ENCODE data around the gene DISP2. TPM values are rescaled to one million over a fixed set of nuclear protein-coding genes. Genes with fewer than 3 reads are reported as not detected.

The DISP2 gene
- total and polyA plus RNA-seq, 2 of the 8 experiments (the other 6 are each of a cell fraction or from before 2014, with no cell fraction given) = 0.45 to 1.2 TPM

DNA sequence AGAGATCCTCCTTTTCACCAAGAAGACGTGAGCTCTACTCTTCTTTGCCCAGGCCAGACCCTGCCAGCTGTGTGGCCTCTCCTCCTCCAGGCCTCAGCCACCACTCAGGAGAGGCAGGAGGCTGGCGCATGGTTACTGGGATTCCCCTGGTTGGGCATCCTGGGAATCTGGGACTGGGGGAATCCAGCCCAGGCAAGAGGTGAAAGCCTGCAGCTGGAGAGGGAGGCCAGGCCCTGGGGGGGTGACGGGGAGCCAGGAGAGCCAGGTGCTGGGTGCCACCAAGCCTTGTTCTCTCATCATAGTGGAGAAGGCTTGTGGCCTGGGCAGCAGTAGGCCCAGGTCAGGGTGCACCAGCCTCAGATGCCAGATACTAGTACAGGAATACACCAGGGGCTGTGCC lies 23.5 kb upstream of the DISP2 start:
- Histone ChIP-seq H3K18ac (ENCODE audit: extremely low read depth, low read length) (no peak overlapping the region; the same call in 1 of the 2 replicates), H2BK5ac (ENCODE audit: low read depth, low read length) (peak overlapping the region; percentile 44; the same call in 1 of the 2 replicates), H2AK5ac (ENCODE audit: low read depth, low read length) (no peak overlapping the region), H3K4me1 (replicated peaks in 1 of 4; ENCODE audit: control insufficient read depth in 3 of 4, insufficient read depth in 4 of 4, low read length in 3 of 4) (peaks cover 0 to 31% (median 18%) of the 10 kb centered on the region in 4 experiments; a peak in 6 of 7 replicates), H4K20me1 (replicated peaks in 1 of 2; ENCODE audit: control insufficient read depth in 1 of 2, insufficient read depth in 2 of 2, low read length in 2 of 2) (no peaks in the 10 kb centered on the region), H3K56ac (replicated peaks; ENCODE audit: insufficient read length, low read depth, low read length) (no peak overlapping the region), H3K27me3 (replicated peaks in 1 of 4; ENCODE audit: control insufficient read depth in 3 of 4, extremely low read depth in 1 of 4, insufficient read depth in 3 of 4, low read length in 3 of 4) (peaks cover 0 to 4% (median under 1%) of the 10 kb centered on the region in 4 experiments; a peak in 1 of 7 replicates), H2BK15ac (ENCODE audit: low read length) (peak overlapping the region; percentile 97), H4K91ac (replicated peaks; ENCODE audit: insufficient read length, low read length) (peak overlapping the region; percentile 41), H3K79me2 (ENCODE audit: control insufficient read depth in 1 of 2, insufficient read depth in 2 of 2, low read length in 2 of 2) (no peaks in the 10 kb centered on the region), H3K9me3 (ENCODE audit: insufficient read depth in 2 of 2, low read depth in 1 of 2, low read length in 1 of 2) (no peaks in the 10 kb centered on the region), H3K27ac (ENCODE audit: low read depth, low read length) (no peak overlapping the region), H2BK20ac (ENCODE audit: low read length) (0 out of 2 replicates have a peak overlapping the region, but pooled peaks have one; percentile 61), H3K23ac (ENCODE audit: insufficient read length) (no peak overlapping the region), H3K4me2 (ENCODE audit: insufficient read depth in 1 of 2, low read depth in 2 of 2, low read length in 2 of 2) (no peak overlapping the region), H3K23me2 (ENCODE audit: low read depth, low read length) (no peaks in the 10 kb centered on the region; the same call in 1 of the 2 replicates), H3K79me1 (ENCODE audit: low read depth, low read length) (no peaks in the 10 kb centered on the region), H2BK120ac (replicated peaks; ENCODE audit: low read depth, low read length) (no peak overlapping the region), H3K9ac (replicated peaks in 1 of 4; ENCODE audit: extremely low read depth in 1 of 4, low read depth in 3 of 4, low read length in 3 of 4) (no peak overlapping the region), H2AFZ (ENCODE audit: low read length) (no peak overlapping the region), H3K4ac (replicated peaks; ENCODE audit: insufficient read length, low read depth, low read length) (no peak overlapping the region), H3K36me3 (ENCODE audit: control insufficient read depth in 2 of 4, insufficient read depth in 4 of 4, low read length in 3 of 4) (peaks cover 0 to 2% (median 0%) of the 10 kb centered on the region in 4 experiments; a peak in 3 of 8 replicates), H4K5ac (ENCODE audit: insufficient read length, low read depth, low read length) (no peak overlapping the region), H3K14ac (ENCODE audit: insufficient read length) (no peak overlapping the region), H3K4me3 (ENCODE audit: extremely low read depth in 1 of 4, insufficient read depth in 2 of 4, low read depth in 3 of 4, low read length in 4 of 4) (no peak overlapping the region), H2BK12ac (ENCODE audit: low read depth, low read length) (peak overlapping the region; percentile 96; the same call in 1 of the 2 replicates), H4K8ac (ENCODE audit: extremely low read depth, insufficient read depth, low read length) (no peak overlapping the region; the same call in 1 of the 2 replicates)
- TF ChIP-seq CBX8 (IDR thresholded peaks at IDR 0.05; ENCODE audit: borderline replicate concordance, low read depth, low read length) (no peak), CTBP2 (IDR thresholded peaks at IDR 0.05; ENCODE audit: borderline replicate concordance, insufficient read depth, insufficient read length, low read length) (no peak), ASH2L (IDR thresholded peaks at IDR 0.05; ENCODE audit: low read length) (no peak), HDAC2 (IDR thresholded peaks at IDR 0.05; ENCODE audit: borderline replicate concordance in 1 of 2, low read depth in 2 of 2, low read length in 2 of 2) (no peak), TCF12 (IDR thresholded peaks at IDR 0.05; ENCODE audit: low read depth, low read length) (no peak), TAF1 (IDR thresholded peaks at IDR 0.05; ENCODE audit: low read depth, low read length) (no peak)
- TF ChIP-seq, protein P1, sequence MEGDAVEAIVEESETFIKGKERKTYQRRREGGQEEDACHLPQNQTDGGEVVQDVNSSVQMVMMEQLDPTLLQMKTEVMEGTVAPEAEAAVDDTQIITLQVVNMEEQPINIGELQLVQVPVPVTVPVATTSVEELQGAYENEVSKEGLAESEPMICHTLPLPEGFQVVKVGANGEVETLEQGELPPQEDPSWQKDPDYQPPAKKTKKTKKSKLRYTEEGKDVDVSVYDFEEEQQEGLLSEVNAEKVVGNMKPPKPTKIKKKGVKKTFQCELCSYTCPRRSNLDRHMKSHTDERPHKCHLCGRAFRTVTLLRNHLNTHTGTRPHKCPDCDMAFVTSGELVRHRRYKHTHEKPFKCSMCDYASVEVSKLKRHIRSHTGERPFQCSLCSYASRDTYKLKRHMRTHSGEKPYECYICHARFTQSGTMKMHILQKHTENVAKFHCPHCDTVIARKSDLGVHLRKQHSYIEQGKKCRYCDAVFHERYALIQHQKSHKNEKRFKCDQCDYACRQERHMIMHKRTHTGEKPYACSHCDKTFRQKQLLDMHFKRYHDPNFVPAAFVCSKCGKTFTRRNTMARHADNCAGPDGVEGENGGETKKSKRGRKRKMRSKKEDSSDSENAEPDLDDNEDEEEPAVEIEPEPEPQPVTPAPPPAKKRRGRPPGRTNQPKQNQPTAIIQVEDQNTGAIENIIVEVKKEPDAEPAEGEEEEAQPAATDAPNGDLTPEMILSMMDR (IDR thresholded peaks at IDR 0.05; ENCODE audit: control extremely low read depth in 1 of 3, insufficient read depth in 1 of 3, low read depth in 1 of 3, low read length in 3 of 3) = no peak
- DNase-seq (ENCODE audit: low read depth in 1 of 2, low spot score in 2 of 2) (no peak), FAIRE-seq (no peak)
- ChIA-PET CTCF (ENCODE audit: partially characterized antibody) (interaction anchor here (0.5 to 27.4 kb wide), 12 partner anchors 7 to 544 kb away, joined by 3 to 584 read pairs (median 106); partner anchors contain the start of genes ANKRD63, BMF, DISP2 and INAFM2), POLR2A (ENCODE audit: partially characterized antibody) (interaction anchor here (0.7 to 8.1 kb wide), 4 partner anchors 7 to 41 kb away, joined by 3 to 66 read pairs (median 4); no protein-coding TSS in a partner anchor)
- WGBS, 2 experiments (ENCODE audit: extremely low coverage in 1 of 2, insufficient coverage in 1 of 2, insufficient read length in 1 of 2, insufficient replicate concordance in 2 of 2, low coverage in 1 of 2, low lambda C conversion rate in 2 of 2, missing lambda C conversion rate in 1 of 2) = 88% methylated on average over 3 of the region's 3 CpGs; no CpG with 5 or more reads in 1 of the 2 experiments

All from H1 (cell line).